Measurements from ENCODE around the gene GPC1. TPM values are rescaled to one million over a fixed set of nuclear protein-coding genes. Genes with fewer than 3 reads are reported as not detected.

GPC1 gene
- total RNA-seq, 1 donor from 2014 or later, result 252 TPM

GRCh38 chr2:240393831-240394410 lies 41.5 kb upstream of the GPC1 start:
- Histone ChIP-seq H2AFZ (ENCODE audit: low read depth, low read length) (no peak overlapping the region), H3K9me3 (ENCODE audit: insufficient read depth, low read depth, low read length) (no peaks in the 10 kb centered on the region), H3K79me2 (ENCODE audit: insufficient read depth, low read length) (no peaks in the 10 kb centered on the region), H3K4me1 (ENCODE audit: insufficient read depth, low read length) (peaks cover 19% of the 10 kb centered on the region), H3K4me3 (ENCODE audit: insufficient read depth, low read depth, low read length) (no peak overlapping the region), H3K27me3 (ENCODE audit: insufficient read depth, low read length) (no peaks in the 10 kb centered on the region), H4K20me1 (ENCODE audit: insufficient read depth, low read length) (no peaks in the 10 kb centered on the region), H3K27ac (ENCODE audit: low read depth, low read length) (peak overlapping the region; percentile 14), H3K36me3 (ENCODE audit: insufficient read depth, low read length) (no peaks in the 10 kb centered on the region), H3K4me2 (ENCODE audit: low read length) (no peak overlapping the region), H3K9ac (ENCODE audit: low read length) (no peak overlapping the region)
- Mint-ChIP-seq H3K4me3 (ENCODE audit: unreplicated experiment) (no peak overlapping the region), H3K36me3 (ENCODE audit: low read depth, unreplicated experiment) (no peaks in the 10 kb centered on the region), H3K27ac (ENCODE audit: unreplicated experiment) (no peak overlapping the region), H3K9me3 (ENCODE audit: unreplicated experiment) (no peaks in the 10 kb centered on the region), H3K4me1 (ENCODE audit: low read depth, unreplicated experiment) (no peaks in the 10 kb centered on the region), H3K27me3 (ENCODE audit: low read depth, unreplicated experiment) (peaks cover 30% of the 10 kb centered on the region)
- TF ChIP-seq EZH2 (IDR thresholded peaks at IDR 0.05; ENCODE audit: insufficient read depth, low read length), result no peak
- DNase-seq (ENCODE audit: low read depth) (peak; percentile 39), FAIRE-seq (no peak)

- DNase-seq (ENCODE audit: low read depth) (no peak), FAIRE-seq (no peak)
- Mint-ChIP-seq H3K4me1 (ENCODE audit: low read depth, unreplicated experiment) (no peaks in the 10 kb centered on the region), H3K36me3 (ENCODE audit: low read depth, unreplicated experiment) (no peaks in the 10 kb centered on the region), H3K4me3 (ENCODE audit: unreplicated experiment) (no peak overlapping the region), H3K27me3 (ENCODE audit: low read depth, unreplicated experiment) (peaks cover 30% of the 10 kb centered on the region), H3K9me3 (ENCODE audit: unreplicated experiment) (no peaks in the 10 kb centered on the region), H3K27ac (ENCODE audit: unreplicated experiment) (no peak overlapping the region)
- H4K20me1 ChIP-seq (ENCODE audit: insufficient read depth, low read length), result no peaks in the 10 kb centered on the region
- H3K27me3 ChIP-seq (ENCODE audit: insufficient read depth, low read length), result no peaks in the 10 kb centered on the region
- TF ChIP-seq, protein P1, sequence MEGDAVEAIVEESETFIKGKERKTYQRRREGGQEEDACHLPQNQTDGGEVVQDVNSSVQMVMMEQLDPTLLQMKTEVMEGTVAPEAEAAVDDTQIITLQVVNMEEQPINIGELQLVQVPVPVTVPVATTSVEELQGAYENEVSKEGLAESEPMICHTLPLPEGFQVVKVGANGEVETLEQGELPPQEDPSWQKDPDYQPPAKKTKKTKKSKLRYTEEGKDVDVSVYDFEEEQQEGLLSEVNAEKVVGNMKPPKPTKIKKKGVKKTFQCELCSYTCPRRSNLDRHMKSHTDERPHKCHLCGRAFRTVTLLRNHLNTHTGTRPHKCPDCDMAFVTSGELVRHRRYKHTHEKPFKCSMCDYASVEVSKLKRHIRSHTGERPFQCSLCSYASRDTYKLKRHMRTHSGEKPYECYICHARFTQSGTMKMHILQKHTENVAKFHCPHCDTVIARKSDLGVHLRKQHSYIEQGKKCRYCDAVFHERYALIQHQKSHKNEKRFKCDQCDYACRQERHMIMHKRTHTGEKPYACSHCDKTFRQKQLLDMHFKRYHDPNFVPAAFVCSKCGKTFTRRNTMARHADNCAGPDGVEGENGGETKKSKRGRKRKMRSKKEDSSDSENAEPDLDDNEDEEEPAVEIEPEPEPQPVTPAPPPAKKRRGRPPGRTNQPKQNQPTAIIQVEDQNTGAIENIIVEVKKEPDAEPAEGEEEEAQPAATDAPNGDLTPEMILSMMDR (IDR thresholded peaks at IDR 0.05; ENCODE audit: insufficient read depth, low read depth, low read length), result no peak
- no peak for TF ChIP-seq EZH2 (IDR thresholded peaks at IDR 0.05; ENCODE audit: insufficient read depth, low read length)
- no peak overlapping the region for H3K9ac ChIP-seq (ENCODE audit: low read length)
- no peaks in the 10 kb centered on the region for H3K79me2 ChIP-seq (ENCODE audit: insufficient read depth, low read length)
- H3K4me1 ChIP-seq (ENCODE audit: insufficient read depth, low read length), result peaks cover 19% of the 10 kb centered on the region
- H3K4me2 ChIP-seq (ENCODE audit: low read length), result no peak overlapping the region
- no peaks in the 10 kb centered on the region for H3K9me3 ChIP-seq (ENCODE audit: insufficient read depth, low read depth, low read length)
- no peak overlapping the region for H2AFZ ChIP-seq (ENCODE audit: low read depth, low read length)
- no peak overlapping the region for H3K4me3 ChIP-seq (ENCODE audit: insufficient read depth, low read depth, low read length)
- H3K27ac ChIP-seq (ENCODE audit: low read depth, low read length), result no peak overlapping the region
- H3K36me3 ChIP-seq (ENCODE audit: insufficient read depth, low read length), result no peaks in the 10 kb centered on the region
These were observed 40.9 kb upstream of the GPC1 start for GRCh38 chr2:240394549-240394948.

DNA sequence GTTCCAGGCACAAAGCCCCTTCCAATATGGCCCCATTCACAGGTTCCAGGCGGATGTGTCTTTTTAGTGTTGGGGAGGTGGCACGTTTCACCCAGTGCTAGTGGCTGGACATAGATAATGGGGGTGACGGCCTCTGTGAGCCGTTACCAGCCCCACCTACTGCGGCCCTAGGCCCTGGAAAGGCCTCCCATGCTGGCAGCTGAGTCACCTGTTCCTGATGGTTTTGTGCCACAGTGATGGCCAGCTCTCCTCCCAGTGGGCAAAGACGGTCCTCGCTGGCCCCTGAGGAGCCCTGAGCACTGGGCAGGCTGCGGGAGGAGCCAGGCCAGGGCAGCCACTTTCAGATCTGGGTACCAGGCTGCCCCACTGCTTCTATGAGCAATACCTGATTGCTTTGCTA lies 40.0 kb upstream of the GPC1 start:
- Histone ChIP-seq H3K27ac (ENCODE audit: low read depth, low read length) (no peak overlapping the region), H3K4me3 (ENCODE audit: insufficient read depth, low read depth, low read length) (no peak overlapping the region), H3K27me3 (ENCODE audit: insufficient read depth, low read length) (no peaks in the 10 kb centered on the region), H3K4me2 (ENCODE audit: low read length) (no peak overlapping the region), H3K4me1 (ENCODE audit: insufficient read depth, low read length) (peaks cover 17% of the 10 kb centered on the region), H3K9me3 (ENCODE audit: insufficient read depth, low read depth, low read length) (no peaks in the 10 kb centered on the region), H3K9ac (ENCODE audit: low read length) (no peak overlapping the region), H2AFZ (ENCODE audit: low read depth, low read length) (no peak overlapping the region), H4K20me1 (ENCODE audit: insufficient read depth, low read length) (no peaks in the 10 kb centered on the region), H3K79me2 (ENCODE audit: insufficient read depth, low read length) (no peaks in the 10 kb centered on the region), H3K36me3 (ENCODE audit: insufficient read depth, low read length) (no peaks in the 10 kb centered on the region)
- TF ChIP-seq, protein P1 (IDR thresholded peaks at IDR 0.05; ENCODE audit: insufficient read depth, low read depth, low read length), result no peak
- no peak for TF ChIP-seq EZH2 (IDR thresholded peaks at IDR 0.05; ENCODE audit: insufficient read depth, low read length)
- Mint-ChIP-seq H3K36me3 (ENCODE audit: low read depth, unreplicated experiment) (no peaks in the 10 kb centered on the region), H3K27ac (ENCODE audit: unreplicated experiment) (no peak overlapping the region), H3K27me3 (ENCODE audit: low read depth, unreplicated experiment) (peaks cover 32% of the 10 kb centered on the region), H3K4me3 (ENCODE audit: unreplicated experiment) (no peak overlapping the region), H3K4me1 (ENCODE audit: low read depth, unreplicated experiment) (no peaks in the 10 kb centered on the region), H3K9me3 (ENCODE audit: unreplicated experiment) (no peaks in the 10 kb centered on the region)
- no peak for FAIRE-seq
- no peak for DNase-seq (ENCODE audit: low read depth)

Data from astrocyte (in vitro differentiated cells and primary cell).